Forelimb muscle (tissue), 1 donor: ENCODE measurements around the gene SNX1. TPM values are rescaled to one million over a fixed set of nuclear protein-coding genes. Genes with fewer than 3 reads are reported as not detected.
"Not testable (repeated sequence)": the region's sequence is repeated elsewhere in the genome, so short reads cannot be mapped to it uniquely, and the experiment has no call there.

ENCODE experiments used
- DNase-seq: peaks from one replicate; pipeline ENCODE4 v3.0.0-alpha.2; 2013; ENCODE audit warnings: low read depth
- polyA plus RNA-seq: library from polyadenylated mRNA; unstranded; fragments of 120-200 nt; gene quantifications from one replicate; pipeline ENCODE4 v1.2.1, GENCODE V29; 2013; ENCODE audit not compliant: insufficient read length

SNX1 gene
- 50.7 TPM for polyA plus RNA-seq

- DNase-seq, result peak; percentile 83
Measured at GRCh38 chr15:64095795-64096667, at the start of gene SNX1. SNX1 (plus strand) TSS chr15:64095982; CDS start chr15:64096014, 32 bp downstream.

- no peak for DNase-seq
Measured at GRCh38 chr15:64046421-64047153, 49.2 kb upstream of the SNX1 start, which contains the start of gene DAPK2. DAPK2 (minus strand) TSS chr15:64046485; CDS start chr15:64040261, 6,224 bp downstream.

GRCh38 chr15:64048781-64049460 lies 46.9 kb upstream of the SNX1 start:
- DNase-seq, result no peak

GRCh38 chr15:64050281-64051092 lies 45.3 kb upstream of the SNX1 start:
- DNase-seq, result no peak

- no peak for DNase-seq
Measured at GRCh38 chr15:64051093-64051402, 44.7 kb upstream of the SNX1 start.

GRCh38 chr15:64051407-64052259 lies 44.1 kb upstream of the SNX1 start:
- DNase-seq, result no peak

- DNase-seq, result no peak
Measured at GRCh38 chr15:64052925-64053491, 42.8 kb upstream of the SNX1 start.

GRCh38 chr15:64053674-64054073 lies 42.1 kb upstream of the SNX1 start:
- not testable (repeated sequence) for DNase-seq

- DNase-seq, result no peak
Measured at GRCh38 chr15:64058279-64058678, 37.5 kb upstream of the SNX1 start.

- DNase-seq, result not testable (repeated sequence)
Measured at GRCh38 chr15:64059104-64059503, 36.7 kb upstream of the SNX1 start.

GRCh38 chr15:64060716-64061115 lies 35.1 kb upstream of the SNX1 start:
- no peak for DNase-seq

- DNase-seq, result no peak
Measured at GRCh38 chr15:64066451-64066850, 29.3 kb upstream of the SNX1 start.

GRCh38 chr15:64067564-64068030 lies 28.2 kb upstream of the SNX1 start:
- DNase-seq, result peak; percentile 29

- DNase-seq, result no peak
Measured at GRCh38 chr15:64068133-64068532, 27.6 kb upstream of the SNX1 start.

GRCh38 chr15:64070106-64070505 lies 25.7 kb upstream of the SNX1 start:
- no peak for DNase-seq

- DNase-seq, result no peak
Measured at GRCh38 chr15:64070965-64071851, 24.6 kb upstream of the SNX1 start.

- no peak for DNase-seq
Measured at GRCh38 chr15:64071931-64072765, 23.6 kb upstream of the SNX1 start.

- DNase-seq, result no peak
Measured at GRCh38 chr15:64072812-64073211, 23.0 kb upstream of the SNX1 start.
